SHP77 treated with DMSO at 0.1 percent for 48 hours (cell line): Measurements from ENCODE around the gene COQ8A.

ENCODE experiments used
- DNase-seq: peaks from one replicate; lab custom pipeline; 2025; lab: John Stamatoyannopoulos, UW

The COQ8A gene

DNA sequence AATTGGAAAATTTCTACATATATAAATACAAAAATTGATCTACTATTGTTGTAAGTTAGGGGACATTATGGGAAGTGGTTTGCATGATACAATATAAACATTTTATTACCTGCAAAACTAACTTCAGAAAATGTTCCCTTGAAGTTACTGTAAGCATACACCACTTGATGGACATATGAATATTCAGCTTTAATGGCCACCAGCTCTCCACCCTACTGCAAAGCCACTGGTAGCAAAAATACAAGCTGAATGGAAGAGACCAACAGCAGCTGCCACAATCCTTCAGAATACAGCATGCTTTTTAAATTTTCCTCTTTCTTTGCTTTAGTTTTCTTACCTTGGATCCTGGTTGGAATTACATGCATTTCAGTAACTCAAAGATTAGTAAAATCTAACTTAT is 69.8 kb downstream of the COQ8A start:
- no peak for DNase-seq

DNA sequence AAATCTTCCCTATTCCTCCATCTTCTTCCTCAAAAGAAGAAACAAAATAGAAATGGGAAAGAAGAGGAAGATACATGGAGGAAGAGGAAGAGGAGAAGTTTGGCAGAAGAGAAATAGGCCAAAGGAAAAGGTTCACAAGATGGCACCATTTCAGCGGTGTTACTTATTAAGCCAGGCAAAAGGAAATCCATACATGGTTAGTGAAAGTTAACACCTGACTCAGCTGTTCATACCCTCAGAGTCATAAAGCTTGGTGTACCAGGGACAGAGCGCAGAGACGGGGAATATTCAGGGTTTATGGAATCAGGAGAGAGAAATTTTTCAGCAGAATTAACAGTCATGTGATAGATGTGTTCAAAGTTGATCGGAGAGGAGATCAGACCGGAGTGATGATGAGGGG is 70.6 kb downstream of the COQ8A start:
- DNase-seq: no peak

DNA sequence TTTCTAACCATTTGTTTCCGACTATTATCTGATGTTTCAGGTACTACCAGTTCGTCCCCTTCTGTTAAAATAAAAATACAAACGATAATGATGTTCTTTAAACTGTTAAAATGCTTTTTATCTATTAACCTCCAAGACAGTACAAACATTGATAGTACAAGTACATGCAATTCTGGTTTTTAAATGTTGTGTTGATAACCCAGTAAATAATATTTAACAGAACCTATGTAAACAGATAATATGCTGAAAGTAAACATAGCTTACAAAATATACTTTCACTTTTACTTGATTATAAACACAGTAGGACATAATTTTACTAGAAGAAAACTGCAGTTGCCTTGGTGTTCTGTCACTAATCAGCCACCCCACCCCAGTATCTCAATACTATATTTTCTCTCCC is 76.9 kb downstream of the COQ8A start:
- no peak for DNase-seq

DNA sequence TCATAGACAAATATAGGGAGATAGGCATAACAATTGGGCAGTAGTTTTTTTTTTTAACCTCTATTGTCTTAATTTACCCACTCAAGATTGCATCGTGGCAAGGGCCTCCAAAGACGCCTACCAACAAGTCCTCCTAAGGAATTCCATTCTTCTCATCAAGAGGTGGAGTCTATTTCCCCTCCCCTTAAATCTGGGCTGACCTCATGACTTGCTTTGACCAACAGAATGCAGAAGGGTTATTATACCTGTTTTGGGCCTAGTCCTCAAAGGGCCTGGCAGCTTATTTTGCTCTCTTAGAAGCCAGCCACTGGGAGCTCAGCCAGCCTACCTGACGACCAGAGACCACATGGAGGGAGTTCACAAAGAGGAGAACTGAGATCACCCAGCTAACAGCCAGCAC is 92.3 kb downstream of the COQ8A start:
- no peak for DNase-seq

DNA sequence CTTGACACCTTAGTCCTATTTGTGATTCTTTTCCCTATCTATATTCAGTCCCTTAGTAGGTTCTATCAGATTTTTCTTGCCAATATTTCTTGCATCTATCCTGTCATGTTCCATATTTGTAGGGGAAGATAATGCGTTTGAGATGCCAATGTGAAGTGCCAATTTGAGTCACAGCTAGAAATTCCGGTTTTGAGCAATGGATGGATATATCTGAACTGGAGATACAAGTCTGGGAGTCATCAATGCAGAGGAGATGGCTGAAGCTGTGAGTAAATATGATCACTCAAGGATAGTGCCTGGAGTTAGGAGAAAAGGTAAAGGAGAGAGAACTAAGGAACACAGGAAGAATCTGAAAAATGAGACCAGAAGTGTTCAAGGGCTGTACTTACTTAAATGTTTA is 93.8 kb downstream of the COQ8A start:
- DNase-seq: no peak

DNA sequence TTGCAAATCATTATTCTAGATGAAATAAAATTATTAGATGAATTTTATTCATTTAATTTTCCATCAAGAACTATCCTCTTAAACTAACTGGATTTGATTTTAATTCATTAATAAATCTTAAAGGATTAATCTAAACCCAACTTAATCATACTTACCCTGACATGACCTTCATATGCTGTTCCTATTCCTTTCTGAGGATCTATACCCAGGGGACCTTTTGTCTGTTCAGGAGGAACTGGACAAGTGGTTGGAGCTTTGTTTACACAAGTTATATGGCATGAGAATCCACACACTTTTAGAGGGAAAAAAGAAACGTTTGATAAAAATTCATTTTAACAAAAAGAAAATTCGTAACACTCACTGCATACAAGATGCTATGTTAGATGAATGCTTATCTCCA is 95.2 kb downstream of the COQ8A start:
- DNase-seq: no peak

DNA sequence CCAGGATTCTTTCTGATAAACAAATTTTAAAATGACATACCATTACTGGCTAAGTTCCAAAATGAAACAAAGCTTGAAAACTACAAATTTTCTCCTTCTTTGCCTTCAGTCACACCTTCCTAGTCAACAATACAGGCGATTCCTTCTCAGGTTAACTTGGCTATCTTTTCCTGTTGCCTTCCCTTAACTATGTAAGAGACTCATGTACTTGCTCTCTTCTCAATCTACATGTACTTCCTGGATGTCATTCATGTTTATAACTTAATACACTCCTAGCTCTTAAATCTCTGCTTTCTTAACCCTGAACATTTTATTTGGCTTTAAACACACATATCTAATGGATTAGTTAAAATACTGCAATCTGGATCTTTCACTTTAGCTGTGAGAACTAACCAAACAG is 97.0 kb downstream of the COQ8A start:
- no peak for DNase-seq
